ENCODE data around the gene TEAD3. TPM values are rescaled to one million over a fixed set of nuclear protein-coding genes. Genes with fewer than 3 reads are reported as not detected.
"Not testable (repeated sequence)": the region's sequence is repeated elsewhere in the genome, so short reads cannot be mapped to it uniquely, and the experiment has no call there.

The TEAD3 gene
- total and polyA plus RNA-seq, 7 donors: 12.1 to 44.3 (median 23.0) TPM

GRCh38 chr6:35539223-35539622, 42.3 kb upstream of the TEAD3 start:
- Histone ChIP-seq H3K4me3 (no peak overlapping the region), H3K9me3 (no peaks in the 10 kb centered on the region), H3K36me3 (ENCODE audit: insufficient read depth in 1 of 2, low read depth in 1 of 2) (no peaks in the 10 kb centered on the region), H3K27ac (no peak overlapping the region), H3K4me1 (no peaks in the 10 kb centered on the region), H3K27me3 (ENCODE audit: insufficient read depth in 3 of 3, low read length in 2 of 3) (peaks cover 0 to 2% (median 0%) of the 10 kb centered on the region in 3 donors)
- no peak for TF ChIP-seq CTCF (IDR thresholded peaks at IDR 0.05)
- ATAC-seq (no peak), DNase-seq (no peak)
- WGBS, 3 donors: 88 to 90% (median 90%) methylated on average over 3 of the region's 3 CpGs
- intact Hi-C loops (cut with DNase I): no loop called here

GRCh38 chr6:35535847-35536246, 39.0 kb upstream of the TEAD3 start:
- intact Hi-C loops (cut with DNase I); H3K9me3 ChIP-seq; H3K4me3 ChIP-seq; H3K36me3 ChIP-seq (ENCODE audit: insufficient read depth in 1 of 2, low read depth in 1 of 2); DNase-seq; H3K4me1 ChIP-seq; H3K27ac ChIP-seq; ATAC-seq; H3K27me3 ChIP-seq (ENCODE audit: insufficient read depth in 3 of 3, low read length in 2 of 3): not testable (repeated sequence)
- WGBS, 3 donors: 74 to 88% (median 81%) methylated on average over 6 of the region's 6 CpGs

GRCh38 chr6:35534407-35535170, 37.7 kb upstream of the TEAD3 start:
- Histone ChIP-seq H3K9me3 (no peaks in the 10 kb centered on the region), H3K27ac (no peak overlapping the region), H3K4me1 (no peaks in the 10 kb centered on the region), H3K27me3 (ENCODE audit: insufficient read depth in 3 of 3, low read length in 2 of 3) (peaks cover 0 to 2% (median 0%) of the 10 kb centered on the region in 3 donors), H3K4me3 (no peak overlapping the region), H3K36me3 (ENCODE audit: insufficient read depth in 1 of 2, low read depth in 1 of 2) (no peaks in the 10 kb centered on the region)
- no peak for TF ChIP-seq CTCF (IDR thresholded peaks at IDR 0.05)
- DNase-seq (no peak), ATAC-seq (no peak)
- 38 to 40% (median 40%) methylated on average over 11 of the region's 11 CpGs for WGBS, 3 donors
- intact Hi-C loops (cut with DNase I): no loop called here

GRCh38 chr6:35533981-35534380, 37.1 kb upstream of the TEAD3 start:
- H3K4me3 ChIP-seq: no peak overlapping the region
- H3K27me3 ChIP-seq (ENCODE audit: insufficient read depth in 3 of 3, low read length in 2 of 3): peaks cover 0 to 2% (median 0%) of the 10 kb centered on the region in 3 donors
- no peaks in the 10 kb centered on the region for H3K4me1 ChIP-seq
- H3K36me3 ChIP-seq (ENCODE audit: insufficient read depth in 1 of 2, low read depth in 1 of 2): no peaks in the 10 kb centered on the region
- H3K27ac ChIP-seq: no peak overlapping the region
- DNase-seq (no peak), ATAC-seq (no peak)
- TF ChIP-seq CTCF (IDR thresholded peaks at IDR 0.05): no peak
- 57 to 65% (median 59%) methylated on average over 6 of the region's 6 CpGs for WGBS, 3 donors
- H3K9me3 ChIP-seq: no peaks in the 10 kb centered on the region
- intact Hi-C loops (cut with DNase I): no loop called here

- 76 to 78% (median 76%) methylated on average over 4 of the region's 4 CpGs for WGBS, 3 donors
Measured at GRCh38 chr6:35532126-35532525, 35.2 kb upstream of the TEAD3 start.

More at GRCh38 chr6:35532126-35532525, 35.2 kb upstream of the TEAD3 start:
- ATAC-seq (no peak), DNase-seq (no peak)
- no peak for TF ChIP-seq CTCF (IDR thresholded peaks at IDR 0.05)
- intact Hi-C loops (cut with DNase I): no loop called here
- Histone ChIP-seq H3K27ac (no peak overlapping the region), H3K9me3 (no peaks in the 10 kb centered on the region), H3K4me3 (no peak overlapping the region), H3K36me3 (ENCODE audit: insufficient read depth in 1 of 2, low read depth in 1 of 2) (no peaks in the 10 kb centered on the region), H3K27me3 (ENCODE audit: insufficient read depth in 3 of 3, low read length in 2 of 3) (peaks cover 0 to 2% (median 0%) of the 10 kb centered on the region in 3 donors), H3K4me1 (no peaks in the 10 kb centered on the region)

Measured in psoas muscle (tissue), 8 donors.